GM11168 (cell line): ENCODE measurements around the gene CTTNBP2.

Source experiments
- in situ Hi-C: fragments of 300-500 bp; cut with MboI; formaldehyde crosslinking; loops from one replicate; pipeline ENCODE4 v1.12.0; 2022; ENCODE audit warnings: low sequenced_read_pairs; ENCODE audit not compliant: unreplicated experiment

Gene CTTNBP2

DNA sequence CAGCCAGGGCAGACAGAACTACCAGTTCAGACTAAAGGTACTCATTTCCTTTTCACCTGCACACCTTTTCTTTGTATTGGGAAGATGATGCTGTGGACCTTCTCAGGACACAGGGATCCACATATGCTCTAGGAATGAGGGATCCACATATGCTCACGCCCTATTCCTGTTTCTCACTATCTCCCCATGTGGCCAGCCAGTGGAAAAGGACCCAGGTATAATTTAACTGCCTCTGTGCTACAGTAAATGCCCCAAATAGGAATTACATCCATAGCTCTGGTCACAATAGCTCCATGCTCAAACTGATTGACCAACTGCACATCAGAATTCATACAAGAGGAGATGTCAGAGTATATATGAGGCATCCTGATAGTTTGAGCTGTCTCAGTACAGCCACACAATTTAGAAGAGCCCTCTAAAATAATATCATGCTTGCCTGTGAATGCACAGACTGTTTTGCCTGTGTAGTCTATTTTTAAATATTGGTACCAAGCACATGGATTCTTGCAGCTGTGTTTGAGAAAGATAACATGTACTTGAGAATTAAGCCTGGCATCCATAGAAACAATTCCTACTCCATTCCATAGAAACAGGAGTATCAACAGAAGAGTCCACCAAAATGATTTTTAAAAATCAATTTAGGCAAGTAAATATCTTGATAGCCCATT, 43.7 kb downstream of the CTTNBP2 start:
- in situ Hi-C loops = no loop called here

DNA sequence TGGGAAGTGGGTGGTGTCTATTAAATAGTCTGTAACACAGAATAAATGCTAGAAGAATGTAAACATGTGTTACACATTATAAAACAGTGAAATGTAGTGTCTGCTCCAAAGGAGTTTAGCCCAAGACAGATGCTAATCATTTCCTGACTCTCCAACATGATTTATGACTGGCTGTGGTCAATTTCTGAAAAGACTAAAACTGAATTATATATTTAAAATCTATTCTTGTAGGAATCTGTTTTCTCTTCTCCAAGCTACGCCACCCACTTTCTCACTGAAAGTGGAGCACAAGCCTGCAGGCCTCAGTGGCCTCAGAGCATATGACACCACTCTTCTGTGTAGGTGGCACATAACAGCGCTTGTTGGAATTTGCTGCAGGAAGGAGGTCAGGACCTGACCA, 44.4 kb downstream of the CTTNBP2 start:
- in situ Hi-C loops = no loop called here

DNA sequence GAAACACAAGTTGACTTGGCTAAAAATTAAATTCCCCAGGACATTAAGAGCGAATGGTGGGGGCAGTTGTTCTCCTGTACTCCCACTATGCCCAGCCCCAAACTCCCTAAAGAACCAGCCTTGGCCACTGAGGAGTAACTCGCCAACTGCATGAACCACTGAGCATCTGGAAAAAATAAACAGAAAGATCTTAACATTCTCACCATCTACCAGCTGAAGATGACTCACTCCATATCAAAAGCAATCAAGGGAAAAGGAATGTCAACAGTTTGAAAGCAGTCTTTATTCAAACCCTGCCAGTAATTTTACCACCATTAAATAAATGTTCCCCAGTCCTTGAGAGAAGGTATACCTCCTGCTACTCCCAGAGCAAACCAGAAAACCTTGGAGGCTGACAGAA, 45.4 kb downstream of the CTTNBP2 start:
- in situ Hi-C loops = no loop called here

DNA sequence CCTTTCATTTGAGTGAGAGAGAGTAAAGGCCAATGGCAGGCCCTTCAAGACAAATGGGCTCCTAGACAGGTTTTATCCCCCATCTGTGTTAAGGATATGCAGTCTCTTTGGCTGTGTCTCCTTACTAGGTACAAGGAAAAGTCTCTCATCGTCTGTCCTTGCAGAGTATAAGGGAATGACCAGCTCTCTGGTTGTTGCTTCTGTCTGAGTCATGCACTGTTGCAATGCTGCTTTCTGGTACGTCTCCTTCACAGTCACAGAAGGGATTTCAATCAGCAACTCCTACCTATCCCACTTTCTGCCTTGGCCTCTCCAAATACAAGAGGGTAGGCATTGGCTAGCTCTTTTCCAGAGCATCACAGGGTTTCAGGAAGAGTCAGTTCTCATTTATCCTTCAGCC, 48.1 kb downstream of the CTTNBP2 start:
- in situ Hi-C loops = no loop called here

DNA sequence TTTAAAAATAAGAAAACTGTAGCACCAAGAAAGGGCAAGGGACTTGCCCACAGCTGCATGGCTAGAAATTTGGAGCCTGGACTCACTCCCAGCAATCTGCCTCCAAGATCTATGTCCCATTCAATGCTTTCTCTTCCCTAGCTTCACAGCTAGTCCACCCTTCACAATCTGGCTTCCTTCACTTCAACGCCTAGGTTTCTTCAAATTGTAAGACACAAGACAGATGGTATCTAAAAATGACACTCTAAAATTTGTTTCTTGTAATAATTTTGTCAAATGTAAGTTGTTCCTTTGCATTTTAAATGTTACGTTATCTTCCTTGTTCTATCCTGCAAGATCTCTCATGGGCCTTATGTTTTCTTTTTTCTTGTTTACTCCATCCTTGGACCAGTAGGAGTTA, 48.6 kb downstream of the CTTNBP2 start:
- in situ Hi-C loops = no loop called here

- in situ Hi-C loops = no loop called here
These were observed 53.7 kb downstream of the CTTNBP2 start for GRCh38 chr7:117819558-117819957.

GRCh38 chr7:117818232-117818631, 55.0 kb downstream of the CTTNBP2 start:
- in situ Hi-C loops = no loop called here

GRCh38 chr7:117816727-117817126, 56.5 kb downstream of the CTTNBP2 start:
- in situ Hi-C loops = no loop called here

DNA sequence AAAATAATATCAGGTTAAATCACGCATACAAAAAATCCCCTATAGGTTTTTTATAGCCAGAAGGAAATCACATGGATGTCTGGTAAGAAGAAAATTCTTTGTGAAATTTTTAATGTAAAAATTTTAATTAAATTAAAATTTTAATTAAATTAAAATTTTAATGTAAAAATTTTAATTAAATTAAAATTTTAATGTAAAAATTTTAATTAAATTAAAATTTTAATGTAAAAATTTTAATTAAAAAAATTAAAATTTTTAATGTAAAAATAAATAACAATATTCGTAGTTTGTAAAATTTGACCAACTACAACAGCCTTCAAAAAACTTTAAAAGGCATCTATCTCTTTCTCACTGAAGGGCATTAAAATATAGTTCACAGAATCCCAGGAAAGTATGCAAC, 61.5 kb downstream of the CTTNBP2 start:
- in situ Hi-C loops = no loop called here

- in situ Hi-C loops = no loop called here
These were observed 62.4 kb downstream of the CTTNBP2 start for GRCh38 chr7:117810642-117811512.

DNA sequence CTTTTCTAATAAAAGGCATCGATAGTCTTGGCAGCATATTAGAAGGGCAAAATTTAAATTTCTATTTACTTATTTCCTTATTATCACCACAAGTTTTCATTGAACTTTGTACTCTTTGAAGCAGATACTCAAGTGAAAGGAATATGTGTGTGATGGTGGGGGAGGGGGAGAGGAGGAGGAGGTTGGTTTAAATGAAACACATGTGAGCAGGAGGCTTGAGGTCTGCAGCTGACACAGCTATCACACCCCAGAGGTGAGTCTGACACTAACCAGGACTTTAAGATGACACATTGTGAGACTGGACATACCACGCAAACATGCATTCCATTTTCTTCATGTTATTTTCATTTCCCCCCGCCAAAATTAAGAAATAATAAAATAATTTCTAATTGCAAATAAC, 63.3 kb downstream of the CTTNBP2 start:
- in situ Hi-C loops = no loop called here

GRCh38 chr7:117808910-117809705, 64.1 kb downstream of the CTTNBP2 start:
- in situ Hi-C loops = no loop called here

DNA sequence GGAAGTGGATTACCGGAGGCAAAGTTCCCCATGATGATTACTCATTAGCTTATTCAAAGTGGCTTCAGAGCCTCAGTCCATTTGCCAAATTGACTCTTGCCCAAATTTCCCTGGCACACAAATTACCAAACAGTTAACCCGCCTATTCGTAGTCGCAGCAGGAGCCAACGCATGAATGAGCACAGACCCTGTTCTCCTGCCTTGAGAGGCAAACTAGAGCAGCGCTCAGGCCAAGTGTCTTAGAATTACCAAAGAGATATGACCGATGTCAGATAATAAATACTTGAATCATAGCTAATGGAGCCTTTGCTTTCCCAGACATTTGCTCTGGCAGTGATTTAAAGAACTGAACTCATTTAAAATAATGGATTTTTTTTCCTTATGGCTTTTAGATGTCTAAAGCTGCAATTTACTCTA, 64.9 kb downstream of the CTTNBP2 start:
- in situ Hi-C loops = no loop called here

- in situ Hi-C loops = no loop called here
These were observed 65.6 kb downstream of the CTTNBP2 start for GRCh38 chr7:117807676-117808075.

DNA sequence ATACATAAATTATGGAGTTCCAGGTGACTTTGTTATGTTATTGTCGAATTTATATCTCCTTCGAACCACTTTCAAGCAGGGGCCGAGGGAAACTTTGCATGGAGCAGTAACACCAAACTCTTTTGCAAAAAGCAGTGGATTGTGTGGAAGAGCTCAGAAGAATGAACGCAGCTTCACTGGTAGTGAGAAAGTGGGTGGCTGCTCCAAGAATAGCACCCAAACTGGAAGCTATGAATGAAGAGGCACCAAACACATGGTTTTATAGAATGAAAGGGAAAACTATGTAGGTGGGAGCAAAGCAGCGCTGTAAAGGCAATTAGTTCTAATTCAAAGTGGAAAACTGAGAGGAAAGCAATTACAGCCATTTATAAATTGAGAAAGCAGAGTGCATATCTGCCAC, 67.2 kb downstream of the CTTNBP2 start:
- in situ Hi-C loops = no loop called here

DNA sequence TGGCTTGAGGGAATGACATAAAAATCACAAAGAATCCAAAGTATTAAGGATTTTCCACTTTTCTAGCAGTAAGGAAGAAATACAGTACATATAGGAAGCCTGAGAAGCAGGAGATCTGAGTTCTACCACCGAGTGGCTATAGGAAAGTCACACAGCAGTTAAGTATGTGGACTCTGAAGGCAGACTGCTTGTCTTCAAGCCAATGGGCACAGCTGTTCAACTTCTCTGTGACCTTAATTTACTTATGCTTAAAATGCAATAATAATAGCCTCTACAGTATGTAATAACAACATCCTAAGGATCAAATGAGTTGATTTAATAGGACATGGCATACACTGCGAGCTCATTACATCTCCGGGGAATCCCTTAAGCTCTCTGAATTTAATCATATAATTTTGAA, 68.0 kb downstream of the CTTNBP2 start:
- in situ Hi-C loops = no loop called here

DNA sequence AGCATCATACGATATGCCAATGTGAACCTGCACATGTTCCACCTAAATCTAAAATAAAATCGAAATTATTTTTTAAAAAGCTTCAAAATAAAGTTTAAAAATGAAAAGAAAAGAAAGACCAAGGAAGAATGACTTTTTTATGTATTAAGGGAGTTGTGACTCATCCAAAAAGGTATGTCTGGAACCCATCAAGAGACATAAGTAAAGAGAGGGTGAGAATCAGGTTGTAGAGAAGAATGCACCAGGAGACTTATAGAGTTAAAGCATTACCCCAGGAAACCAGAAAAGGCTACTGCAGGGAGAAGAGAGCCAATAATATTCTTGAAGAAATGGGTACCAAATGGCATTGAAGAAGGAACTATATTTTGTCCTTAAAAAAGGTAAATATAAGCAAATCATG, 69.8 kb downstream of the CTTNBP2 start:
- in situ Hi-C loops = no loop called here

- in situ Hi-C loops = no loop called here
These were observed 70.6 kb downstream of the CTTNBP2 start for GRCh38 chr7:117802660-117803059.

DNA sequence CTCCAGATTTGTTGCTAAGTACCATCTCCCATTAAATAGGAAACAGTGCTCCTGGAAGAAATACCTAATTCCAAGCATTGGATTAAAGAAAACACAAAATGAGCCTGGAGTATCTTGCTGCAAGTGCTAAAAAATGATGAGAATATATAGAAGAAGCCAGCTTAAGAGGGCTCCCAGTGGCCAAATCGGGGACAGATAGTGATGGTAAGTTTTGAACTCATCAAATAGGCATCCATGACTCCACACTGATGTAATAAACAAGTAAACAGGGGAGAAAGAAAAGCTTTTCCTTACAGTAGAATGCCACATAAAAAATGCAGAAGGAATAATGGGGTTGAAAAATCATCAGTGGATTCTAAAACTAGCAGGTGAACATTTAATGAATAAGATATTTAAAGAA, 72.4 kb downstream of the CTTNBP2 start:
- in situ Hi-C loops = no loop called here

GRCh38 chr7:117800406-117800805, 72.8 kb downstream of the CTTNBP2 start:
- in situ Hi-C loops = no loop called here

- in situ Hi-C loops = no loop called here
These were observed 76.4 kb downstream of the CTTNBP2 start for GRCh38 chr7:117796889-117797288.
